Muscle of leg (tissue), 11 donors: Measurements from ENCODE around the gene KLHL11. TPM values are rescaled to one million over a fixed set of nuclear protein-coding genes. Genes with fewer than 3 reads are reported as not detected.

Experiments
- DNase-seq: peaks from one replicate; pipeline ENCODE4 v3.0.0; 2013
- H3K27ac ChIP-seq: one replicate; pipeline ENCODE4 v1.5.1; 2013; ENCODE audit warnings: mild to moderate bottlenecking, low read length, control low read depth
- H3K27me3 ChIP-seq: one replicate; pipeline ENCODE4 v1.6.1; 2013; ENCODE audit warnings: low read length; ENCODE audit not compliant: control insufficient read depth, insufficient read depth
- H3K36me3 ChIP-seq: one replicate; pipeline ENCODE4 v1.6.1; 2013; ENCODE audit warnings: low read length; ENCODE audit not compliant: control insufficient read depth, insufficient read depth
- H3K4me1 ChIP-seq: one replicate; pipeline ENCODE4 v1.6.1; 2013; ENCODE audit warnings: low read length; ENCODE audit not compliant: control insufficient read depth, insufficient read depth
- H3K4me3 ChIP-seq: one replicate; pipeline ENCODE4 v1.5.1; 2013; ENCODE audit warnings: low read length, control low read depth
- H3K9me3 ChIP-seq: replicated peaks from 2 replicates; pipeline ENCODE4 v1.6.1; 2013; ENCODE audit warnings: low read depth, low read length; ENCODE audit not compliant: control insufficient read depth
- WGBS: methylation state at CpG from one replicate; pipeline ENCODE4 v1.1.5; 2013; ENCODE audit warnings: missing lambda C conversion rate; ENCODE audit not compliant: insufficient coverage; 5-methylcytosine and 5-hydroxymethylcytosine counted together
- polyA plus RNA-seq, 8 donors: library from polyadenylated mRNA; unstranded; fragments of 120-200 nt; gene quantifications; one replicate each; pipeline versions ENCODE4 v1.2.1 to v1.2.3, GENCODE V29; 2013; ENCODE audit warnings: inconsistent platforms in 1 of 8, low replicate concordance in 1 of 8; ENCODE audit not compliant: insufficient read length in 8 of 8, insufficient read depth in 1 of 8
- total RNA-seq: library from RNA; stranded (reverse); fragments of 120-200 nt; gene quantifications from one replicate; pipeline ENCODE4 v1.2.4, GENCODE V29; 2013

Gene KLHL11
- total and polyA plus RNA-seq, 9 donors = 3.2 to 15.8 (median 5.3) TPM

DNA sequence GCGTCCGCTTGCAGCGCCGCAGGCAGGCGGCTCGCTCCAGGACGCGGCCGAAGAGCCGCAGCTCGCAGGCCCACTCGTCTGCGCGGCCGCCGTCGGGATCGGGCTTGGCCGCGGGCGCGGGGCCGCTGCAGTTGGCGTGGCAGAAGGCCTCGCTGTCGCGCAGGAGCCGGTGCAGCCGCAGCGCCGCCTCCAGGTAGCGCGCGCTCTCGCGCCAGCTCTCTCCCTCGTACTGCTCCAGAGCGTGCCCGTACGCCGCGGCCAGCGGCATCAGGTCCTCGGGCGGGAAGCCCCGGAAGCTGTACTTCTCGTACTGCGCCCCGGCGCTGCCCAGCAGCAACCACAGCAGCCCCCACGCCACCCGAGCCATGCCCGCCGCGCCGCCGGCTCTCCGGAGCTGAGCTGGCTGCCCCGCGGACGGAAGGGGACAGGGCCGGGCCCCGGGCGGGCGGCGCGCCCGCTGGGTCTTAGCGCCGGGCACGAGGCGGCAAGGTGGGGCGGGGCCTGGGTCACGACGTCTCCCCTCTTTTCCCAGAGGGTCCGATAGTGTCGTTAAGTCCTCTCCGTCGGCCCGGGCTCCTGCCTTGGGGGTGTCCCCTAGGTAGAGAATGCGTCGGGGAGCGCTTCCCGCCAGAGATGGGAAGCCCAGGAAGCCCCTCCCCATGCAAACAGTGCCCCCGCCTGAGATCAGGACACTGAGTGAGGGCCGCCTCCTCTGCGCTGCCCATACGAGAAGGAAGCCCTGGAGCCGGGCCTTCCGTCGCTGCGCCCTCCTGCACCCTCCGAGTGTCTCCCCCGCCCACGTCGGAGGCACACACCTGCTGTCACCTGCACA, 53.5 kb downstream of the KLHL11 start, which contains the start of gene P3H4:
P3H4 (minus strand) TSS at position 401 of the 832 bp plus-strand sequence; CDS start at position 367, 34 bp downstream.
- H3K36me3 ChIP-seq = peaks cover 27% of the 10 kb centered on the region
- peak within 1 kb of the TSS; percentile 90 for H3K27ac ChIP-seq
- H3K9me3 ChIP-seq = no peaks in the 10 kb centered on the region
- WGBS = under 1% methylated on average over 91 of the region's 96 CpGs
- peak within 1 kb of the TSS; percentile 83 for H3K4me3 ChIP-seq
- DNase-seq = peak; percentile 93
- H3K27me3 ChIP-seq = peaks cover 2% of the 10 kb centered on the region
- H3K4me1 ChIP-seq = peaks cover 33% of the 10 kb centered on the region

DNA sequence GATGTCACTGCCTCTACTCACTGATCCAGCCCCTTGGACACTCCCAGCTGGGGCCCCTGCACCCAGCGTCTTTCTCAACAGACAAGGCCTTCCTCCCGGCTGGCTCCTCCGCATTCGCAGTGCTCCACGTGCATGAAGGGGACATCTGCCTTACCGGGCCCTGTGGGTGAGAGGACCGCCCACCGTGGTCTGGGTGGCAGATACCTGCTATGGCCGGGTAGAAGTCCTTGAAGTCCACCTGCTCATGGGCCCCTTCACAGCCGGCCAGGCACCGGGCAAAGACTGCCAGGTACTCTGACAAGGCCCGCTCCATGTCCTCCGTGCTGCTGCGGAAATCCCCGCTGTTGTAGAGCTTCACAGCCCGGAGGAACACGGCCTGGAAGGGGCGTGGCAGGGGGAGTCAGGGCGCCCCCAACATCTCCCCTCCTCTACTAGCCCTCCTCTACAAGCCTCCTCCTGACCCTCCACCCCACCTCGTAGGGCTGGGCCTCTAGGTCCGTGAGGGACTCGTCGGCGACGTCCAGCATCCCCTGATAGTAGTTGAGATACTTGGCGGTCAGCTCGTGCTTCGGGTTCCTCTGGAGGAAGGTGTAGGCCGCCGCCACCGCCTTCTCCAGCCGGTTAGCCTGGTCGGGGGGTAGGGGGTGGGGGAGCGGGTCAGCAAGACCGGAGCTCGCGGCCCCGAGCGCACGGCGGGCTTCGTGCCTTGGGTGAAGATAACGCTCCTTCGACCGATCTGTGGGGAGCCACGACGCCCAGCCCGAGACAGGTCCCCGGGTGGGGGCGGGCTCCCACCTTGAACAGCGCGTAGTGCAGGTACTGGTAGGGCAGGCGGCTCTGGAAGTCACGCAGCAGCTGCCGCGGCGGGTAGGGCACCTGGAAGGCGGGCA, 54.3 kb downstream of the KLHL11 start:
- Histone ChIP-seq H3K4me3 (peak overlapping the region; percentile 83), H3K27me3 (peaks cover 2% of the 10 kb centered on the region), H3K4me1 (peaks cover 33% of the 10 kb centered on the region), H3K27ac (no peak overlapping the region), H3K36me3 (peaks cover 30% of the 10 kb centered on the region), H3K9me3 (no peaks in the 10 kb centered on the region)
- WGBS = 9% methylated on average over 42 of the region's 58 CpGs
- DNase-seq = no peak

DNA sequence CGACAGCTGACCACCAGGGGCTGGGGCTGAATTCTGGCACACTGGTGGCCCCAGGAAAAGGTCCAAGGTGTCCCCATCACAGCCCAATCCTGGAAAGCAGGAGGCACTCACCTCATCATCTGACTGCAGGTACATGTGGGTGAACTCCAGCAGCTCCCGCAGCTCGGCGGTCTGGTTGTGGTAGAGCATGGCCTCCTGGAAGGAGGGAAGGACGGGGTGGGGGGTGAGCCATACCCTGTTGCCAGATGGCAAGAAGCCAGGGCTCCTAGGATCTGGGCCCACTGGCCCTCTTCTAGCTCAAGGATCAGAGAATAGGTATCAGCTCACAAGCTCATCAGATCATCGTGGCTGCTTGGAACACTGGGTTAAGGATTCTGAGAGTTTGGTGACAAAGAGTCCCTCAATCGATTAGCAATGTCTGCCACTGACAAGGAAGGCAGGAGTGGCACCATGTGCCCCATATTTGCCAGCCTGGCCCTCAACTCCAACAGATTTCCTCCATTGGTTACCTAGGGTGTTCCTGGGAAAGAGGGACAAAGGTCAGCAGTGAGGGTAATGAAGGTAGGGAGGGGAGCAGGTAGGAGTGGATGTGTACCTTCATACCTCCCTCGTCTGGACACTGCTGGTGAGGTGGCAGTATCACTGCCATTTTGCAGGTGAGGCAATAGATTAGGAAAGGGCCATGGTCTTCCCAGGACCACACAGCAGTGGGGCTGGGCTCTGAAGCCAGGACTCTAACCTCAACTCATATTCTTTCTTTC, 58.4 kb downstream of the KLHL11 start:
- Histone ChIP-seq H3K9me3 (no peaks in the 10 kb centered on the region), H3K27me3 (peaks cover 2% of the 10 kb centered on the region), H3K36me3 (peaks cover 43% of the 10 kb centered on the region), H3K27ac (no peak overlapping the region), H3K4me1 (peaks cover 17% of the 10 kb centered on the region), H3K4me3 (no peak overlapping the region)
- DNase-seq = no peak
- 71% methylated on average over 5 of the region's 8 CpGs for WGBS

Other genes starting within 250 kb of the KLHL11 start
- 1.6 TPM for gene KRT17, start 240.8 kb downstream of the KLHL11 start, total RNA-seq
- 100 to 1,000 TPM in 1 of 8 donors, 10 to 100 TPM in 1, 1 to 10 TPM in 4, under 1 TPM in 2; 0.72 to 243 (median 1.6) TPM for gene KRT17, start 240.8 kb downstream of the KLHL11 start, polyA plus RNA-seq
- gene EIF1, start 176.5 kb downstream of the KLHL11 start, total RNA-seq = 224 TPM
- gene EIF1, start 176.5 kb downstream of the KLHL11 start, polyA plus RNA-seq = 100 to 1,000 TPM; 764 to 855 (median 812) TPM
- not detected for gene GAST, start 153.1 kb downstream of the KLHL11 start, total RNA-seq
- gene GAST, start 153.1 kb downstream of the KLHL11 start, polyA plus RNA-seq = under 1 TPM in 1 of 8 donors, not detected in 7; 0.79 TPM
- gene HAP1, start 130.8 kb downstream of the KLHL11 start, total RNA-seq = 0.04 TPM
- under 1 TPM in 4 of 8 donors, not detected in 4; 0.04 to 0.09 (median 0.05) TPM for gene HAP1, start 130.8 kb downstream of the KLHL11 start, polyA plus RNA-seq
- 18.6 TPM for gene JUP, start 78.7 kb downstream of the KLHL11 start, total RNA-seq
- gene JUP, start 78.7 kb downstream of the KLHL11 start, polyA plus RNA-seq = 10 to 100 TPM; 27.6 to 65.2 (median 37.3) TPM
- gene P3H4, start 53.5 kb downstream of the KLHL11 start, total RNA-seq = 39.7 TPM
- gene P3H4, start 53.5 kb downstream of the KLHL11 start, polyA plus RNA-seq = 10 to 100 TPM; 35.5 to 68.4 (median 47.0) TPM
- 141 TPM for gene FKBP10, start 52.4 kb downstream of the KLHL11 start, total RNA-seq
- gene FKBP10, start 52.4 kb downstream of the KLHL11 start, polyA plus RNA-seq = 100 to 1,000 TPM; 113 to 226 (median 154) TPM
- 54.8 TPM for gene NT5C3B, start 29.2 kb downstream of the KLHL11 start, total RNA-seq
- 10 to 100 TPM; 36.8 to 60.1 (median 47.9) TPM for gene NT5C3B, start 29.2 kb downstream of the KLHL11 start, polyA plus RNA-seq
- gene KLHL10, start 27.6 kb downstream of the KLHL11 start, total RNA-seq = 0.09 TPM
- under 1 TPM in 7 of 8 donors, not detected in 1; 0.08 to 0.51 (median 0.23) TPM for gene KLHL10, start 27.6 kb downstream of the KLHL11 start, polyA plus RNA-seq
- gene ACLY, start 53.5 kb upstream of the KLHL11 start, total RNA-seq = 39.6 TPM
- gene ACLY, start 53.5 kb upstream of the KLHL11 start, polyA plus RNA-seq = 10 to 100 TPM; 46.3 to 81.6 (median 60.5) TPM
- gene ODAD4, start 65.2 kb upstream of the KLHL11 start, total RNA-seq = 0.44 TPM
- gene ODAD4, start 65.2 kb upstream of the KLHL11 start, polyA plus RNA-seq = 1 to 10 TPM in 3 of 8 donors, under 1 TPM in 5; 0.71 to 1.9 (median 0.97) TPM
- 25.8 TPM for gene CNP, start 101.4 kb upstream of the KLHL11 start, total RNA-seq
- 10 to 100 TPM; 38.8 to 77.5 (median 51.8) TPM for gene CNP, start 101.4 kb upstream of the KLHL11 start, polyA plus RNA-seq
- gene DNAJC7, start 152.0 kb upstream of the KLHL11 start, total RNA-seq = 58.3 TPM
- gene DNAJC7, start 152.0 kb upstream of the KLHL11 start, polyA plus RNA-seq = 100 to 1,000 TPM in 4 of 8 donors, 10 to 100 TPM in 4; 87.0 to 113 (median 102) TPM
- gene NKIRAS2, start 154.7 kb upstream of the KLHL11 start, total RNA-seq = 35.0 TPM
- 10 to 100 TPM; 36.7 to 55.8 (median 49.0) TPM for gene NKIRAS2, start 154.7 kb upstream of the KLHL11 start, polyA plus RNA-seq
- gene C17orf113, start 185.2 kb upstream of the KLHL11 start, total RNA-seq = 1.5 TPM
- gene C17orf113, start 185.2 kb upstream of the KLHL11 start, polyA plus RNA-seq = 1 to 10 TPM in 7 of 8 donors, under 1 TPM in 1; 0.93 to 1.8 (median 1.3) TPM
- 2.8 TPM for gene ZNF385C, start 233.1 kb upstream of the KLHL11 start, total RNA-seq
- 10 to 100 TPM in 1 of 8 donors, 1 to 10 TPM in 7; 6.3 to 10.0 (median 7.7) TPM for gene ZNF385C, start 233.1 kb upstream of the KLHL11 start, polyA plus RNA-seq
- gene DHX58, start 247.3 kb upstream of the KLHL11 start, total RNA-seq = 8.1 TPM
- 1 to 10 TPM; 4.2 to 6.6 (median 5.2) TPM for gene DHX58, start 247.3 kb upstream of the KLHL11 start, polyA plus RNA-seq